ENCODE data around the gene AMH.
"Not testable (repeated sequence)": the region's sequence is repeated elsewhere in the genome, so short reads cannot be mapped to it uniquely, and the experiment has no call there.

The AMH gene

DNA sequence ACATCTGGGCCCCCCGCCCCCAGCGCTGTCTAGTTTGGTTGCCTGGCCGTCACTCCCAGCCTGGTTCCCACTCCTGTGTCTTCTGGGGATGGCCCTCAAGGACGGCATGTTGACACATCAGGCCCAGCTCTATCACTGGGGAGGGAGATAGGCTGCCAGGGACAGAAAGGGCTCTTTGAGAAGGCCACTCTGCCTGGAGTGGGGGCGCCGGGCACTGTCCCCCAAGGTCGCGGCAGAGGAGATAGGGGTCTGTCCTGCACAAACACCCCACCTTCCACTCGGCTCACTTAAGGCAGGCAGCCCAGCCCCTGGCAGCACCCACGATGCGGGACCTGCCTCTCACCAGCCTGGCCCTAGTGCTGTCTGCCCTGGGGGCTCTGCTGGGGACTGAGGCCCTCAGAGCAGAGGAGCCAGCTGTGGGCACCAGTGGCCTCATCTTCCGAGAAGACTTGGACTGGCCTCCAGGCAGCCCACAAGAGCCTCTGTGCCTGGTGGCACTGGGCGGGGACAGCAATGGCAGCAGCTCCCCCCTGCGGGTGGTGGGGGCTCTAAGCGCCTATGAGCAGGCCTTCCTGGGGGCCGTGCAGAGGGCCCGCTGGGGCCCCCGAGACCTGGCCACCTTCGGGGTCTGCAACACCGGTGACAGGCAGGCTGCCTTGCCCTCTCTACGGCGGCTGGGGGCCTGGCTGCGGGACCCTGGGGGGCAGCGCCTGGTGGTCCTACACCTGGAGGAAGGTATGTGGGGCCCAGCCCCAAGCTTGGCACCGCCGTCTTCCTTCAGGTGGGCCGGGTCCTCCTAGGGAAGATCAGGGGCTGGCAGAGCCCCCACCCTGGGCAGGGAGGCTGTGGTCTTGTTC is at the start of gene AMH:
AMH (plus strand) TSS at position 314 of the 857 bp plus-strand sequence; CDS start at position 324, 10 bp downstream.
- no peak for DNase-seq

DNA sequence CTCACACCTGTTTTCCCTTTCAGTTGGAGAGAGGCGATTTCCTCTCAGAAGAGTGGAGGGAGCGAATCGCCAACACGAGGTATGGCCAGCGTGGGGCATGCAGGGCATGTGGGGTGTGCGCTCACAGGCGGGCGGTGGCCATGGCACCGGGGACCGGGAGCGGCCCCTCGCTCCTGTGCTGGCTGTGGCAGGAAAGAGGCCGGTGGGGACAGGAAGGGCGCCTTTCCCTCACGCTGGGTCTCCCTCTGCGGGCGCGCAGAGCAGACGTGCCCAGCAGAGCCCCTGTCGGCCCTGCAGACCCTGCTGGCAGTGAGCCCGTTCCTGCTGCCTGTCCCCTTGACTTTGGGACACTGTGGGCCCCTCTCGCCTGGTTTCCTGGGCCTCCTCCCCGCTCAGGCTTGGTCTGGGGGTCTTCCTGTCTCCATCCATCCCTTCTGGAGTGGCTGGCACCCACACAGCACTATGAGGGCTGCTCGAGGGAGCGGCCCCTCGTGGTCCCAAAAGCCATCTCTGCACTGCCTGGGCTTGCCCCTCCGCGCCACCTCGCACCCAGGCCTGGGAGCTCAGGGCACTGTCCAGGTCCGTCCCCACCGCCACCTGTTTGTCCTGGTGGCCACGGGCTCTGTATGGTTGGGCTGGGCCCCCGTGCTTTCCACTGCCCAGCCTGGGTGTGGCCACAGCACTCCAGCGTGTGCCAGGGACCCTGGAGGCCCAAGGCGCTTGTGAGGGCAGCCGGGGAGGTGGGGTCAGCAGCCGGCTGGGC is 49.1 kb upstream of the AMH start:
- DNase-seq = no peak

GRCh38 chr19:2200624-2201294 is 48.4 kb upstream of the AMH start:
- DNase-seq = not testable (repeated sequence)

GRCh38 chr19:2201473-2202148 is 47.5 kb upstream of the AMH start:
- no peak for DNase-seq

GRCh38 chr19:2202366-2202765 is 46.8 kb upstream of the AMH start:
- no peak for DNase-seq

DNA sequence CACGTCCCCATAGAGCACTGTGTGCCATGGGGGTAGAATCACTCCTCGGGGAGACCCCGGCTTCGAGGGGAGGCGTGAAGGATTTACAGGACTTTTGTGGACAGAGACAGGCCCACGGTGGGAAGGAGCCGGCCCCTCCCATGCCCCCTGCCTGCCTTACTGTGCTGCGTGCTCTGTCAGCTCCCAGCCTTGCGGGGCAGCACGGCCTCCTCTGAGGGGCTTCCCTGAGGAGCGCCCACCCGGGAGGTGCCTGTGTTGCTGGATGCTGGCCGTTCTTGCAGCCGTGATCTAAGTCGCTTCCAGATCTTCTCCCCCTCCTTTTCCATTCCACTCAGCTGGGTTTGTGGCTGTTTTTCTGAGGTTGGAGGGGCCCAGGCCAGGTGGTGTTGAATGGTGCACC is 42.1 kb upstream of the AMH start:
- DNase-seq = no peak

GRCh38 chr19:2207991-2208860 is 40.9 kb upstream of the AMH start:
- DNase-seq = no peak

DNA sequence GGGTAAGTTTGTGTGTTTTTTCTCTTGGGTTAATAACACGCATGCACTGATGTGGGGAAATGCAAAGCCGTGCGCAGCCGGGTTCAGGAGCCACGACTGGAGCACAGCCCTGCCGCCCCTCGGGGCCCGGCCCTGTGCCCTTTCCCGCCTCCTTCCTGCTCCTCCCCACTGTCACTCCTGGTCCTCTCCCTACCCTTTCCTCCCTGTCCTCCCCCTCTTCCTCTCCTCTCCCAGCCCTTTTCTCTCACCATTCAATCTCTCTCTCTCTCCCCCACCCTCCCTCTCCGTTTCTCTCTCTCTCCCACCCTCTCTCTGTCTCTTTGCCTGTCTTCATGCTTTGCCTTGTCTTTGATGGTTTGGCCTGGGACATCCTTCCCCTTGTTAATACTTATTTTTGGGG is 40.1 kb upstream of the AMH start:
- no peak for DNase-seq

- no peak for DNase-seq
These were observed 39.7 kb upstream of the AMH start for GRCh38 chr19:2209408-2209807.

GRCh38 chr19:2210206-2210605 is 38.9 kb upstream of the AMH start:
- DNase-seq = no peak

- DNase-seq = no peak
These were observed 38.0 kb upstream of the AMH start for GRCh38 chr19:2210987-2211740.

DNA sequence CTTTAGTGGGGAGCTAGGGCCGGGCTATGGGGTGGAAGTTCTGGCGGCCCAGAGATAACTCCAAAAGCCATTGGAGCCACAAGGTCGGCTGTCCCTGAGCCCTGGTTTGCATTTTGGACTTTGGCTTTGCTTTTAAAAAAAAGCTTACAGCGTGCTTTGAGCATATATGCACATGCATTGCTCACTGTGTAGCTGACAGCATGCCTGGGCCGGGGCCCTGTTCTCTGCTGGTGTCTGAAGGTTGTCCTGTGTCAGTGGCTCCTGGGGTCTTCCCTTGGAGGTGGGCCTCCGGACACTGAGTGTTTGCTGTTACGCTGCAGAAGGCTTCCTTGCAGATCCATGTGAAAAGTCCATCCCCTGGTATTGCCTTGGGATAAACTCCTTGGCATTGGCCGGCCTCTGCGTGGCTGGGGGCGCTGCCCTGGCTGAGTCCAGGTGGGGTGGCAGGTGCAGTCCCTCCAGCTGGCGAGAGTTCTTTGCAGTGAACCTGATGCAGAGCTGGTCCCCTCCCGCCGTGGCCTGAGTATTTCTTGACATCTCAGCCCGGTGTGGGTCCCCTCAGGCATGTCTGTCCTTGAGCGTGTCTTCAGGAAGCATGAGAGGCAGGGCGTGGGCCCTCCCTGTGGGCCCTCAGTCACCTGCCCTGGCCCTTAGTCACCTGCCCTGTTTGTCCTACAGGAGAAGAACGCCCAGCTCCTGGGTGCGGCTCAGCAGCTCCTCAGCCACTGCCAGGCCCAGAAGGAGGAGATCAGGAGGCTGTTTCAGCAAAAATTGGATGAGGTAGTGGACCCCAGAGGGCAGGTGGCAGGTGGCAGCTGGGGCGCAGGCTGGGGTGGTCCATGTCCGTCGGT is 36.0 kb upstream of the AMH start:
- no peak for DNase-seq

- DNase-seq = no peak
These were observed 35.3 kb upstream of the AMH start for GRCh38 chr19:2213799-2214198.

- no peak for DNase-seq
These were observed 34.9 kb upstream of the AMH start for GRCh38 chr19:2214251-2214650.

GRCh38 chr19:2215281-2215751 is 33.8 kb upstream of the AMH start:
- no peak for DNase-seq

DNA sequence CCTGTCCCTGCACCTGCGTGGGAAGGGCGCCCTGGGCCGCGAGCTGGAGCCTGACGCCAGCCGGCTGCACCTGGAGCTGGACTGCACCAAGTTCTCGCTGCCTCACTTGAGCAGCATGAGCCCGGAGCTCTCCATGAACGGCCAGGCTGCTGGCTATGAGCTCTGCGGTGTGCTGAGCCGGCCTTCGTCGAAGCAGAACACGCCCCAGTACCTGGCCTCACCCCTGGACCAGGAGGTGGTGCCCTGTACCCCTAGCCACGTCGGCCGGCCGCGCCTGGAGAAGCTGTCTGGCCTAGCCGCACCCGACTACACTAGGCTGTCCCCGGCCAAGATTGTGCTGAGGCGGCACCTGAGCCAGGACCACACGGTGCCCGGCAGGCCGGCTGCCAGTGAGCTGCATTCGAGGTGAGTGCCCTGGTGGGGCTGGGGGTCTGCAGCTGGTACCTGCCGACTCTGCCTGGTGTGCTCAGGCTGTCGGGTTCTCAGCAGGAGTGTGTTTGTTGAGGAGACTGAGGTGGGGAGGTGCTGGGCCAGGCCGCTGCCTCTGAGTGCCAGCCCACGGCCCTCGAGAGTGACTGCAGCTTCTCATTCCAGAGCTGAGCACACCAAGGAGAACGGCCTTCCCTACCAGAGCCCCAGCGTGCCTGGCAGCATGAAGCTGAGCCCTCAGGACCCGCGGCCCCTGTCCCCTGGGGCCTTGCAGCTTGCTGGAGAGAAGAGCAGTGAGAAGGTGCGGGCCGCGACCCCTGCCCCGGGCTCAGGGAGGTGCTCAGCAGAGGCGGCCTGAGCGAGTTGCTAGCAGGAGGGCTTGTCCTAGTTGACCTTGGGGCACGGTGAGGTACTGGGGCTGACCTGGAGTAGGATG is 32.5 kb upstream of the AMH start:
- no peak for DNase-seq

GRCh38 chr19:2217591-2217990 is 31.5 kb upstream of the AMH start:
- no peak for DNase-seq

- DNase-seq = no peak
These were observed 29.4 kb upstream of the AMH start for GRCh38 chr19:2219726-2220125.

- no peak for DNase-seq
These were observed 27.8 kb upstream of the AMH start for GRCh38 chr19:2221250-2221831.

Data from NCI-H1048 (cell line).